Stimulated activated naive CD8-positive, alpha-beta T cell treated with anti-CD3 and anti-CD28 coated beads, Interleukin-15, Interleukin-2, amounts not matched to agents 100 ng/mL and 50 ng/mL, for 24 hours (primary cell): Measurements from ENCODE around the gene TBC1D5.

ENCODE experiments used
- H3K27ac Mint-ChIP-seq: one replicate; pipeline ENCODE4 v1.8.0; 2021; ENCODE audit warnings: mild to moderate bottlenecking, mixed read lengths
- H3K27me3 Mint-ChIP-seq: one replicate; pipeline ENCODE4 v1.8.0; 2021; ENCODE audit warnings: mixed read lengths
- H3K36me3 Mint-ChIP-seq: one replicate; pipeline ENCODE4 v1.8.0; 2021; ENCODE audit warnings: low read depth, mixed read lengths
- H3K4me1 Mint-ChIP-seq: one replicate; pipeline ENCODE4 v1.8.0; 2021; ENCODE audit warnings: low read depth, mixed read lengths
- H3K4me3 Mint-ChIP-seq: one replicate; pipeline ENCODE4 v1.8.0; 2021; ENCODE audit warnings: mild to moderate bottlenecking, mixed read lengths
- H3K9me3 Mint-ChIP-seq: one replicate; pipeline ENCODE4 v1.8.0; 2021; ENCODE audit warnings: mixed read lengths

Gene TBC1D5

DNA sequence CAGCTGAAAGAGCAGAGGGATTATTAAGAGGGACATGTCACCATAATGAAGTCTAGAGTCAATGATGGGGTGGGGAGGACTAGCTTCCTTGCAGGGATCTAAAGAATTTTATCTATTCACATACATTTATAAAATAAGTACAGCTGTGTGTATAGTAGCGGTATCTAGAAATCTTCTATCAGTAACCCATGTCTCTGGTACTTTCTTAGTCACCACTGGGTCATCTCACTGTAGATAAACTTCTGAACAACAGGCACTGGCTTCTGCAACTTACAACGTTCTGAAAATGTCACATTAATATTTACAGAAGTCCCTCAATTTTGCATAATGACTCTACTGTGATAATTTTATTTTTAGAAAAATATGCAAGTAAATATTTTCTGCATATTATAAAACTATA, 401.7 kb downstream of the TBC1D5 start:
- Mint-ChIP-seq H3K4me3 (no peak overlapping the region), H3K9me3 (no peaks in the 10 kb centered on the region)

GRCh38 chr3:17340261-17340660, 402.2 kb downstream of the TBC1D5 start:
- Mint-ChIP-seq H3K9me3 (no peaks in the 10 kb centered on the region), H3K4me1 (no peaks in the 10 kb centered on the region), H3K27me3 (no peaks in the 10 kb centered on the region), H3K4me3 (no peak overlapping the region), H3K36me3 (peaks cover 4% of the 10 kb centered on the region), H3K27ac (no peak overlapping the region)

More for the DNA sequence above, 401.7 kb downstream of the TBC1D5 start:
- no peaks in the 10 kb centered on the region for H3K4me1 Mint-ChIP-seq
- H3K36me3 Mint-ChIP-seq: peaks cover 4% of the 10 kb centered on the region
- no peak overlapping the region for H3K27ac Mint-ChIP-seq
- H3K27me3 Mint-ChIP-seq: no peaks in the 10 kb centered on the region

DNA sequence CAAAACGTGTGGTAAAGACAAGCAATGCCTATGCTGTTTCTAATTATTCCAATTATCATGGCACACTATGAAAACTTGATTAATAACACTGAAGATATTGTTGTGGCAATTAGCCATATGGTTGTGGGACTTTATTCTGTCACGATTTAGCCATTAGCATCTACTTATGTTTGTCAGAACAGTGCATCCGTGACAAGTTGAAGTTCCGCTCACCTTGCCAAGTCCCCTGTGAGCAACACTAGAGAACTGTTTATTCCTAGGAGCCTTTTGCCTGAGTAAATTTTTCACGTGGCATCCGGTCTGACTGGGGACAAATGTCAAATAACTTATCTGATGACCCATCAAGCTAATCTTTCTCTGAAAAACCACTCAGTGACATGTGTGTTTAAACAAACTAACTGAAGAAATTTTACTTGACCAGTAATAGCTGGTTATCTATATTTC, 403.3 kb downstream of the TBC1D5 start:
- Mint-ChIP-seq H3K4me1 (no peaks in the 10 kb centered on the region), H3K9me3 (no peaks in the 10 kb centered on the region), H3K36me3 (peaks cover 4% of the 10 kb centered on the region), H3K27ac (no peak overlapping the region), H3K4me3 (no peak overlapping the region), H3K27me3 (no peaks in the 10 kb centered on the region)

DNA sequence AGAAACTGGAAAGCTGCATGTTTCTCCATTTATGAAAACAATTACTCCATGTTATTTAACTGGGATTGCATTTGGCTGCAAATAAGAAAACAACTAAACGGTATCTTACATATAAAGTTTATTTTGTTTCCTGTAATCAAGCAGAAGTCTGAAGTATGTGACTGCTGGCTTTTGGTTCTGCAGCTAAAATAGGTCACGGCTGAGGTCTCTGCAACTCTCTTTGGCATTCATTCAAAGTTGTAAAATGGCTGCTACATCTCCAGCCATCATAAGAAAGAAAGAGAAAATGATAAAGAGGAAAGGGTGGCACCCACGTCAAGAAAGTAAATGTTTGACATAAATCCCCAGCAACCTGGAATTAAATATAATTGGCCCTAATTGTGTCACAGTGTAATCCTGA, 406.1 kb downstream of the TBC1D5 start:
- H3K4me1 Mint-ChIP-seq: no peaks in the 10 kb centered on the region
- no peaks in the 10 kb centered on the region for H3K9me3 Mint-ChIP-seq

DNA sequence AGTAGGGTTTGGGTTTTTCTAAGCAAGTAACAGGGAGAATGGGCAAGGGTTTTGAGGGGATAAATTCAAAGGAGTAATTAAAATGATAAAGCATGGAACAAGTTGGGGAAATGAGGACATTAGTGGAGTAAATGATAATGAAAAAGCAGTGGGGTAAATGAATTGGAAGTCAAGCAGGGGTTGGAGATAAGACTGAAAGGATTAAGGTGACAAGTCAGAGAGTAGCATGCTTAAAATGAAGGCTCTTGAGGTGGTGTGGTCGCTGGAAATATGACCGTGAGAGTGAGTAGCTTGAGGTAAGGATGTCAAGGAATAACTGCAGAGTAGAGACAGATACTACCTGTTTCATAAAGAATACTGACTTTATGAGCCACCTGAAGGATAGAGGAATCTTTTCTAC, 408.5 kb downstream of the TBC1D5 start:
- H3K4me1 Mint-ChIP-seq: no peaks in the 10 kb centered on the region
- H3K36me3 Mint-ChIP-seq: no peaks in the 10 kb centered on the region
- H3K9me3 Mint-ChIP-seq: no peaks in the 10 kb centered on the region
- H3K27ac Mint-ChIP-seq: no peak overlapping the region
- no peaks in the 10 kb centered on the region for H3K27me3 Mint-ChIP-seq
- no peak overlapping the region for H3K4me3 Mint-ChIP-seq

More for the DNA sequence above, 406.1 kb downstream of the TBC1D5 start:
- no peaks in the 10 kb centered on the region for H3K36me3 Mint-ChIP-seq
- H3K27me3 Mint-ChIP-seq: no peaks in the 10 kb centered on the region
- no peak overlapping the region for H3K27ac Mint-ChIP-seq
- no peak overlapping the region for H3K4me3 Mint-ChIP-seq

DNA sequence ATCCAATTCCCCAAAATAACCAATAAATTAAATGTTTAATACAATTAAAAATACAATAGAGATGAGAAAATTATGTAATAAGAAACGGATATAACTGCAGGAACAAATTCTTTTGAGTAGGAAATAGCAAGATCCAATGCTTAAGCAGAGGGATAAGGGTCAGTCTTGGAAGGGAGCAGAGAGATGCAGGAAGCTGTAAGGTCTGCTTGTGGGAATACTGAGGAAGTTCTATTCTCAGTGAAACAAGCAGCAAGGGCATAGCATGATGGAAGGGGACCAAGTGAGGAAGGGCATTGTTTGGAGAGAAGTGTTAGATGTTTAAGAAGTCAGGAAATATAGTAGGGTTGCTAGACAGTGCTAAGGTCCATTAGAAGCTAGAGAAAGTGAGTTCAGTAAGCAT, 409.0 kb downstream of the TBC1D5 start:
- H3K27ac Mint-ChIP-seq: no peak overlapping the region
- no peaks in the 10 kb centered on the region for H3K27me3 Mint-ChIP-seq
- H3K36me3 Mint-ChIP-seq: no peaks in the 10 kb centered on the region
- no peaks in the 10 kb centered on the region for H3K4me1 Mint-ChIP-seq
- no peak overlapping the region for H3K4me3 Mint-ChIP-seq
- no peaks in the 10 kb centered on the region for H3K9me3 Mint-ChIP-seq

GRCh38 chr3:17330660-17331059, 411.8 kb downstream of the TBC1D5 start:
- Mint-ChIP-seq H3K27me3 (no peaks in the 10 kb centered on the region), H3K4me1 (no peaks in the 10 kb centered on the region), H3K27ac (no peak overlapping the region), H3K36me3 (no peaks in the 10 kb centered on the region), H3K4me3 (no peak overlapping the region), H3K9me3 (no peaks in the 10 kb centered on the region)

DNA sequence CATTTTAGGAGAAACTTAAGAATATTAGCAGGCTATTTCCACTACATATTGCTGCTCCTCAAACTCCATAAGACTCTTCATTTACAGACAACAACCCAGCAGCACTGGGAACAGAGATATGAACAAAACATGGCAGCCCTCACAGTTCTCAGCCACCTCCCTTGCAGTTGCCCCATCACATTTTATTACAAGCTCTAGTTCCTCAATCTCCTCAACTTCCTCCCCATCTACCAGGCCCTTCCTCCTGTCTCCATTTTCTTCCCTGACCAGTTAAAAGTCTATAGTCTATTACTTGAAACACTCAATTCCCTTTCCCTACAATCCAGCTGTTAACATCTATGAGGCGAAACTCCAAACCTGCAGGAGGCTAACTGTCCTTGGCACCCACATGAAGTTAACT, 412.5 kb downstream of the TBC1D5 start:
- H3K36me3 Mint-ChIP-seq: no peaks in the 10 kb centered on the region
- H3K4me3 Mint-ChIP-seq: no peak overlapping the region
- no peaks in the 10 kb centered on the region for H3K9me3 Mint-ChIP-seq
- no peak overlapping the region for H3K27ac Mint-ChIP-seq
- H3K27me3 Mint-ChIP-seq: no peaks in the 10 kb centered on the region
- H3K4me1 Mint-ChIP-seq: no peaks in the 10 kb centered on the region

DNA sequence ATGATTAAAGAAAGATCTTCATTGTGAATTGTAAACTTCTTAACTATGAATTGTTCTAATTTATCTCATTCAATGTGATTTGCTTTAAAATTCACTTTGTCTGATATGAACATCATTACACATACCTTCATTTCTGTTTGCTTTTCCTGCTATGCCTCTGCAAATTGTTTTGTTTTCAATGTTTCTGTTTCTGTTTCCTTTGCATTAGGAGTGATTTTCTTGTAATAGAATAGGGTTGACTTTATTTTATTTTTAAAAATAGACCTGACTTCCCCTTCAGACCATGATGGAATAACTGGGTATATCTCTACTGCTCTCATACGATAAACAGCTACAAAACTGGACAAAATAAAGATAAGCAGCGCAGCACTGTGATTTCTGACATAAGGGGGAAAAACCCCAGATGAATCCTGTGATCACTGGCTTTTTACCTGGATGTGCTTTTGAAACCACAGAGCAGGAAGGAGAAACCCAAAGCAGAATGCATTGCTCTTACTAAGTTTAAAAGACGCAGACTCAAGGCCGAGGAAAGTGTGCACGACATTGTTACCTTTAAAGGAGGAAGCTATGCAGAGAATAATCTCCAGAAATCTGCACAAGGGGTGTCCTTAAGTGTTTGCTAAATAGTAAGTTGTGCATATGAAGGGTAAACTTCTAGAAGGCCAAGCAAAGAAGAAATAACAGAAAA, 420.2 kb downstream of the TBC1D5 start:
- H3K9me3 Mint-ChIP-seq: peaks cover 9% of the 10 kb centered on the region
- peak overlapping the region; percentile 28 for H3K4me3 Mint-ChIP-seq
- H3K36me3 Mint-ChIP-seq: peaks cover 13% of the 10 kb centered on the region
- H3K4me1 Mint-ChIP-seq: peaks cover 22% of the 10 kb centered on the region
- H3K27ac Mint-ChIP-seq: no peak overlapping the region
- no peaks in the 10 kb centered on the region for H3K27me3 Mint-ChIP-seq

- H3K4me1 Mint-ChIP-seq: peaks cover 22% of the 10 kb centered on the region
- peaks cover 13% of the 10 kb centered on the region for H3K36me3 Mint-ChIP-seq
- no peaks in the 10 kb centered on the region for H3K27me3 Mint-ChIP-seq
- no peak overlapping the region for H3K27ac Mint-ChIP-seq
- peaks cover 9% of the 10 kb centered on the region for H3K9me3 Mint-ChIP-seq
- H3K4me3 Mint-ChIP-seq: no peak overlapping the region
These were observed 422.2 kb downstream of the TBC1D5 start for GRCh38 chr3:17320266-17320665.

- peaks cover 13% of the 10 kb centered on the region for H3K36me3 Mint-ChIP-seq
These were observed 426.5 kb downstream of the TBC1D5 start for GRCh38 chr3:17315897-17316296.

DNA sequence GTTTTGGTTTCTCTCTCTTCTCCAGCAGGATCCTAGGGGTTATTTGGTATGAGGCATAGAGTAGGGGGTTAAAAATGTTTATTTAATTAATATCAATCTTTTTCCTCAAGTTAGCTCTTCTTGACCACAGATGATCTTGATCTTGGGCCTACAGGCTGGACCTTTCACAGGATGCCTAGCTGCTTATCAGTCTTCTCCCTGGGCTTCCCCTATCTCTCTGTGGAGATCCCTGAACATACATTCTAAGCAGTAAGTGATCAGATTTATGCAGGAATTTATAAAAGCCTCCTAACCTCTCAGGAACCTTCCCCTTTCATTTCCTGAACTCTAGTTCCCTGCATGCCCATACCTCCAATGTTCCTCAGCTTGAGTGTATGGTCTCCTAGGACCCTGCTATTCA, 428.3 kb downstream of the TBC1D5 start:
- no peak overlapping the region for H3K4me3 Mint-ChIP-seq
- no peaks in the 10 kb centered on the region for H3K4me1 Mint-ChIP-seq
- H3K27me3 Mint-ChIP-seq: no peaks in the 10 kb centered on the region
- H3K9me3 Mint-ChIP-seq: peaks cover 9% of the 10 kb centered on the region
- peaks cover 7% of the 10 kb centered on the region for H3K36me3 Mint-ChIP-seq
- H3K27ac Mint-ChIP-seq: no peak overlapping the region

More at GRCh38 chr3:17315897-17316296, 426.5 kb downstream of the TBC1D5 start:
- H3K27ac Mint-ChIP-seq: no peak overlapping the region
- no peaks in the 10 kb centered on the region for H3K4me1 Mint-ChIP-seq
- H3K4me3 Mint-ChIP-seq: no peak overlapping the region
- H3K27me3 Mint-ChIP-seq: no peaks in the 10 kb centered on the region
- peaks cover 9% of the 10 kb centered on the region for H3K9me3 Mint-ChIP-seq

DNA sequence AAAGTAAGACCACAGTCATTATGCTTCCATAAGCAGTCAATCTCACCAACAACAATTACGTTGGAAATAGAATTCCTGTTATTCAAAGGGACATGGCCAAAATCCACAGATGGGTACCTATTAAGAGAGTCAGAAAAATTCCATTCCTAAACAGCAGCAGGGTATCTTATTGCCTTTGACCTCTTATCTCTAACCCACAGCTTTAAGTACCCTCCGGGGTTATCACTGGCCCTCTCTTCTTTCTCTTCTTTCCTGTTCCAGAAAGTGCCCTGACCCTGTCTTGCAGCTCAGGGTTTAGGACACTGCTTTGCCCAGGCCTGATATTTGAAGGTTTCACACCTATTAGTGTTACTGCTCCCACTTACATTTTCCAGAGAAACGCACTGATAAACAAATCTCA, 428.7 kb downstream of the TBC1D5 start:
- Mint-ChIP-seq H3K9me3 (peaks cover 5% of the 10 kb centered on the region), H3K4me3 (no peak overlapping the region), H3K27me3 (no peaks in the 10 kb centered on the region), H3K27ac (no peak overlapping the region), H3K36me3 (peaks cover 3% of the 10 kb centered on the region), H3K4me1 (no peaks in the 10 kb centered on the region)

- H3K9me3 Mint-ChIP-seq: no peaks in the 10 kb centered on the region
- no peaks in the 10 kb centered on the region for H3K4me1 Mint-ChIP-seq
- no peak overlapping the region for H3K27ac Mint-ChIP-seq
- no peak overlapping the region for H3K4me3 Mint-ChIP-seq
- no peaks in the 10 kb centered on the region for H3K27me3 Mint-ChIP-seq
- no peaks in the 10 kb centered on the region for H3K36me3 Mint-ChIP-seq
These were observed 431.4 kb downstream of the TBC1D5 start for GRCh38 chr3:17310983-17311382.

DNA sequence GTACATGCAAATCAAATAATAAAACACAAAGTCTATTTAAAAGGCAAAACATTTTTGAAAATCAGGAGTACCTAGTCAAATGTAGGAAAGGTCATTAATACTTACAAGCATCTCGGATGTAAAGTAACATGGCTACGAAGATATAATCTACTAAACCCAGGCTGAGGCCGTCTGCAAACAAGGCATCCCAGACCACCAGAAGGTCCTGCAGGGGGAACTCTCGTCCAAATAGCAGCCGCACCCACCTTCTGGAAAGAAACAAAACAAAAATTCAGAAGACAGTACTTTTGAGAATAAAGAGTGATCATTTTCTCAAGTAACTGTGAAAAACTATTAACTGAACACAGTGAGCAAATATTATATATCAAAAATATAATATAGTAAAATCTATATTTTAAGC, 434.5 kb downstream of the TBC1D5 start:
- no peaks in the 10 kb centered on the region for H3K9me3 Mint-ChIP-seq
- H3K4me1 Mint-ChIP-seq: no peaks in the 10 kb centered on the region
- no peaks in the 10 kb centered on the region for H3K36me3 Mint-ChIP-seq
- no peak overlapping the region for H3K27ac Mint-ChIP-seq
- no peak overlapping the region for H3K4me3 Mint-ChIP-seq
- no peaks in the 10 kb centered on the region for H3K27me3 Mint-ChIP-seq

GRCh38 chr3:17307482-17307881, 434.9 kb downstream of the TBC1D5 start:
- Mint-ChIP-seq H3K27ac (no peak overlapping the region), H3K9me3 (no peaks in the 10 kb centered on the region), H3K27me3 (no peaks in the 10 kb centered on the region), H3K36me3 (no peaks in the 10 kb centered on the region), H3K4me1 (no peaks in the 10 kb centered on the region), H3K4me3 (no peak overlapping the region)
